Stomach smooth muscle (tissue), 2 donors: ENCODE measurements around the gene CLDN19.

Experiments
- H3K27ac ChIP-seq: one replicate; pipeline ENCODE4 v1.7.0; 2013; ENCODE audit warnings: mild to moderate bottlenecking, low read length, inconsistent platforms
- H3K27me3 ChIP-seq, 2 donors: one replicate each; pipeline ENCODE4 v1.7.0; 2013; ENCODE audit warnings: low read length in 2 of 2; ENCODE audit not compliant: insufficient read depth in 2 of 2, control insufficient read depth in 1 of 2
- H3K36me3 ChIP-seq, 2 donors: one replicate each; pipeline ENCODE4 v1.7.0; 2013; ENCODE audit warnings: low read length in 2 of 2; ENCODE audit not compliant: control insufficient read depth in 2 of 2, insufficient read depth in 2 of 2
- H3K4me1 ChIP-seq: one replicate; pipeline ENCODE4 v1.7.0; 2013; ENCODE audit warnings: low read length; ENCODE audit not compliant: control insufficient read depth, insufficient read depth
- H3K4me3 ChIP-seq, 2 donors: one replicate each; pipeline ENCODE4 v1.7.0; 2013; ENCODE audit warnings: low read length in 2 of 2
- H3K9ac ChIP-seq, 2 donors: one replicate each; pipeline ENCODE4 v1.7.0; 2013; ENCODE audit warnings: low read length in 2 of 2, mild to moderate bottlenecking in 1 of 2
- H3K9me3 ChIP-seq, 2 donors: one replicate each; pipeline ENCODE4 v1.7.0; 2013; ENCODE audit warnings: low read length in 2 of 2; ENCODE audit not compliant: control insufficient read depth in 2 of 2
- donor health status: healthy.
- donor health status: Pancreatic carcinoma.

The CLDN19 gene

DNA sequence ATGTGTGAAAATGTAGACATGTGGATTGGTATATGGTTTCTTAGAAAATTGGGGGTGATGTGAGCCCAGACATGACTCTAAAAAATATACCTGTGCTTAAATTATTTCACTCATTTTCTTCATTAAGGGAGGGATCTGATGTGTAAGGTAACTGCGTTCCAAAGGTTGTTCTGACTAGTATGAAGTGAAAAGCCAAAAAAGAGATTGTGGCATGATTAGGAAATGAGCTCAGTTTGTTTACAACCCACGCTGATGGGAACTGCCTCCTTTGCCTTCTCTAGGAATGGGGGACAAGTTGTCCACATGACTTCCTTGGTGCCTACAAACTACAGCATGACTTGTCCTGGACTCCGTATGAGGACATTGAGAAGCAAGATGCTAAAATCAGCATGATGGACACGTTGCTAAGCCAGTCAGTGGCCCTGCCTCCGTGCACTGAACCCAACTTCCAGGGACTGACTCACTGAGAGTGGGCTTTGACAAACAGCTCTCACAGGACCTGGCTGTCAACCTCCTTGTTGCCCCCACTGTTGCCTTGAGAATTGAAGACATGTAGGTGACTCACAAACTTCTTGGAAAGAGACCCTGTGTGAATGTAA lies 35.0 kb upstream of the CLDN19 start:
- Histone ChIP-seq H3K27ac (no peak overlapping the region), H3K36me3 (peaks cover 30 to 31% of the 10 kb centered on the region in 2 donors), H3K4me3 (no peak overlapping the region), H3K9me3 (no peaks in the 10 kb centered on the region), H3K27me3 (no peaks in the 10 kb centered on the region), H3K9ac (no peak overlapping the region), H3K4me1 (no peaks in the 10 kb centered on the region)

DNA sequence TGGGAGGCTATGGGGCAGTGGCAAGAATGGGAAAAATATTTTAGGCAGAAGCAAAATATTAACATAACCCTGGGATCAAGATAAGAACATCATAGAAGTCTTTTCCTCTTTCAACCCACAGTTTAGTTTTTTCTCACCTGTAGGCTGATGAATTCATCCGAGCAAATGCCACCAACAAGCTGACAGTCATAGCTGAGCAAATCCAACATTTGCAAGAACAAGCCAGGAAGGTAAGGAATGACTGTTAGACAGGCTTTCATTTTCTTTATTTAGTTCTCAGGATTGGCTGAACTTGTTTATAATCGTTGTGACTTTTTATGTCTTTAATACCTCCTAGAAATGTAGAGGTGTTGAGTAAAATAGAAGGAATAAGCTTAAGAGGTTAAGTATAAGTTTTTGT lies 33.4 kb upstream of the CLDN19 start:
- Histone ChIP-seq H3K9me3 (no peaks in the 10 kb centered on the region), H3K4me3 (no peak overlapping the region), H3K4me1 (no peaks in the 10 kb centered on the region), H3K27me3 (no peaks in the 10 kb centered on the region), H3K9ac (no peak overlapping the region), H3K27ac (no peak overlapping the region), H3K36me3 (peaks cover 28 to 30% of the 10 kb centered on the region in 2 donors)

DNA sequence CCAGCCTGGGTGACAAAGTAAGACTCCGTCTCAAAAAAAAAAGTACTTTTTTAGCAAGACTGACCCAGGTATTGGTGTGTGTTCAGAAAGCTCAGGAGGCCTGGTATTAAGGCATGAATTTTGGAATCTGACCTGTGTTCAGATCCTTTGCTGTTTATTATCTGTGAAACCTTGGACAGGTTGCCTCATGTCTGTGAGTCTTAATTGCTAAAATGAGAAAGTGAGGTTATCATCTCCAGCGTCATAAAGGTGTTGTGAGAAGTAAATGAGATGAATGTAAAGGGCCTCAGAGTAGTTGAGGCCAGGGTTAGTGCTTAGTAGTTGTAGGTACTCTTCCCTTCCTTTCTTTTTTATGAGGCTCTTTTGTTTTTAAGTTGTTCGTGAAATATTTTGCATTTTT lies 29.8 kb upstream of the CLDN19 start:
- Histone ChIP-seq H3K9ac (no peak overlapping the region), H3K9me3 (no peaks in the 10 kb centered on the region), H3K27me3 (no peaks in the 10 kb centered on the region), H3K4me1 (peaks cover 13% of the 10 kb centered on the region), H3K4me3 (no peak overlapping the region), H3K36me3 (peaks cover 2 to 9% of the 10 kb centered on the region in 2 donors), H3K27ac (no peak overlapping the region)

DNA sequence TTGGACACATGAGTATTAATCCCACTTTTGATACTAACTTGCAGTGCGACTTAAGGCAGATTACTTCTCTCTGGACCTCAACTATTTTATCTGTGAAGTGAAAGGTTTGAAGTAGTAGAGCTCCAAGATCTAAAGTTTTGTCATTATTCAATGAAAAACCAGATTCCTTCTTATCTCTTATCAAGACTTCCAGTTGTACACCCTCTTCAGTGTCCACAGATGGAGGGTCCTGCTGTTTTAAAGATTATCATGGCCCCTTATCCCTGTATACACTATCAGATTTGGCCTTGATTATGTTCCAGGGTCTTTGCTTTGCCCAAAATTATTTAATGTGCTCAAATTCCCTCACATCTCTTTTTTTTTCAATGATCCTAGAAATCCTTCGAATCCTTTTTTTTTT lies 28.1 kb upstream of the CLDN19 start:
- Histone ChIP-seq H3K9ac (peak overlapping the region; percentile 80 to 89), H3K36me3 (no peaks in the 10 kb centered on the region), H3K27me3 (no peaks in the 10 kb centered on the region), H3K4me3 (peak overlapping the region; percentile 81 to 96), H3K4me1 (peaks cover 18% of the 10 kb centered on the region), H3K27ac (no peak overlapping the region), H3K9me3 (no peaks in the 10 kb centered on the region)

DNA sequence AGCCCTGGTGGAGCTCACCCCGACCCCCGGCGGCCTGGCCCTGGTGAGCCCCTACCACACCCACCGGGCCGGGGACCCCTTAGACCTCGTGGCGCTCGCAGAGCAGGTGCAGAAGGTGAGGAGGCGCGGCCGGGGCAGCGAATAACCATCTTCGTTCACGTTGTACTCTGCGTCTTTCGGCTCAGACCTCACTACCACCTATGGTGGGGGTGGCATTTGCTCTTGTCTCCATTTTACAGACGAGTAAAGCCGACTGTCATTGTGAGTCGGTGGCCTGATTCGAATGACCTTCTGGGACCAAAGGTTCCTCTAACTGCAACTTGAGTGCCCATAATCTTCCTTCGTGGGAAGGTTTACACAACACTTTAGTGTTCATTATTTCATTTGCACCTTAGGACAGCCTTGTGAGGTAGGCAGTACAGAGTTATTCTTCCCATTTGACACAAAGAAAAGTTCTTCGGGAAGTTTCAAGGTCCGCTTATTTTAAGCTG lies 27.5 kb upstream of the CLDN19 start:
- Histone ChIP-seq H3K4me1 (peaks cover 18% of the 10 kb centered on the region), H3K27me3 (no peaks in the 10 kb centered on the region), H3K9ac (peak overlapping the region; percentile 80 to 89)

DNA sequence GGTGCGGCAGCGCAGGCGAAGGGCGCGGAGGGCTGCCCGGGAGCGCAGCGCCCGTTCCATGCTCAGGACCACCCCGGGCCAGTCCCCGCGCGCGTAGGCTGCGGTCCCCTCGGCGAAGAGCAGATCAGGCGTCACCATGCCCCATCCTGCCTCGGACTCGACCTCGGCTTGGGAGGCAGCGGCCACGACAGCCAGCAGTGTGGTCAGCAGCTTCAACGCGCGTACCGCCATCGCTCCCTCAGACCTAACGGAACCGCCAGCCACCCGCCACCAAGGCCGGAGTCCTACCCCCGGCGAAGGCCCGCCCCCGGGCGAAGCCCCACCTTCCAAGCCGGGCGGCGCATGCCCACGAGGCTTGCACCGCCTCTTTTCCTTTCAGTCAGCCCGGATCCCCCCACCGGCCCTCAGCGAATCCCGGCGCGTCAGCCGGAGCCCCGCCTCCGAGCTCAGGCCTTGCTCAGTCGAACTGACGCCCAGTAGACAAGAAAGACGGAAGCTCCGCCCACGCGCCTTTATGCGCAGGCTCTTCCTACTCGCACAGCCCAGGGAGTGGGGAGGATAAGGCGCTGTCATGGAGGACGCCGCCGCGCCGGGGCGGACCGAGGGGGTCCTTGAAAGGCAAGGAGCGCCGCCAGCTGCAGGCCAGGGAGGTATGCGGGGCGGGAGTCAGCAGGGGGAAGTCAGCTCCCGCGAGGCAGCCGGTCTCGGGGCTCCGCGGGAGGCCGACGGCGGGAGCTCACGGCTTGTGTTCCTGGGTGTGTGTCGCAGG lies 26.9 kb upstream of the CLDN19 start, which contains the start of the genes C1orf50 and P3H1:
Gene C1orf50, plus strand, starts transcription at position 509 of the 769 bp plus-strand sequence. Its CDS starts 63 bp downstream, at position 572.
Gene P3H1, minus strand, starts transcription at position 288 of the 769 bp plus-strand sequence. Its CDS starts 57 bp downstream, at position 231.
- Histone ChIP-seq H3K4me1 (peaks cover 18% of the 10 kb centered on the region), H3K4me3 (peak within 1 kb of the TSS; percentile 81 to 96), H3K27ac (peak within 1 kb of the TSS; percentile 82), H3K36me3 (no peaks in the 10 kb centered on the region), H3K27me3 (no peaks in the 10 kb centered on the region), H3K9ac (peak within 1 kb of the TSS; percentile 80 to 89), H3K9me3 (no peaks in the 10 kb centered on the region)

More for the DNA sequence above, 27.5 kb upstream of the CLDN19 start:
- Histone ChIP-seq H3K36me3 (no peaks in the 10 kb centered on the region), H3K27ac (peak overlapping the region; percentile 82), H3K4me3 (peak overlapping the region; percentile 81 to 96), H3K9me3 (no peaks in the 10 kb centered on the region)

DNA sequence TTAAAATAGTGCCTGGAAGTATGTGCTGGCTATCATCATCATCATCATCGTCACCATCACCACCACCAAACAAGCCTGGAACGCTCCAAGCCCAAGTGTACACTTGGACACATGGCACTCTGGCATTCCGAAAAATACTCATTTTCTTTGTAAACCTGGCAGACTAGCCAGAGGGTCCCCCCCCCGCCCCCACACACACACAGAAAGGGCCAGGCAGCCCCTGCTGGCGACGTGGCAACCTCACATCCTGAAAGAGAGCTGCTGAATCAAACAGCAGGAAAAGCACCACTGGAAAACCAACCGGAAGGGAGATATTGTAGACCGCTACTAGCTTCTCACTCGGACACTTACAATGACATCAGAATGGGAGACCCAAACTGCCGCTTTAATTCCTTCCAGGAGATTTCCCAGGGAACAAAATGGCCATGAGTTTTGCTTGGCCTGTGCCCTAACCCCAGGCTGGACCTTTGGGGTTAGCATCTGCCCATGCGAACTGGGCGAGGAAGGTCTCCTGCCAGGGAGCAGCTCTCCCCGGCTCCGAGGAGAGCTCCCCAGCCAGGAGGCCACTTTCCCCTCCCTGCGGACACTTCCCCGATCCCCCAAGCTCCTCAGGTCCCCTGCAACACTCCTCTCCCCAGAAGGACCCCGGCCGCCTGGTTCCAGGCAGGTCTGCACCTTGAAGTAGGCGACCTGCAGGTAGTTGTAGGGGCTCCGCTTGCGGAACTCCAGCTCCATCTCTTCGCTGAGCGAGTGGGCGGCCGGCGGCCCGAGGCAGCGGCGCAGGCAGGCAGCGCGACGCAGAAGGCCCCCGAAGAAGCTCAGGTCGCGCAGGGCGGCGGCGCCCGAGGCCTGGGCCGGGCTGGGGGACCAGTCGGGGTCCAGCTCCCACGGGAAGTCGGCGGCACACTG lies 26.1 kb upstream of the CLDN19 start:
- Histone ChIP-seq H3K27me3 (no peaks in the 10 kb centered on the region), H3K4me3 (peak overlapping the region; percentile 75 to 96), H3K27ac (peak overlapping the region; percentile 76), H3K9me3 (no peaks in the 10 kb centered on the region), H3K9ac (peak overlapping the region; percentile 80 to 84), H3K36me3 (peaks cover 0 to 3% of the 10 kb centered on the region in 2 donors), H3K4me1 (peaks cover 18% of the 10 kb centered on the region)

DNA sequence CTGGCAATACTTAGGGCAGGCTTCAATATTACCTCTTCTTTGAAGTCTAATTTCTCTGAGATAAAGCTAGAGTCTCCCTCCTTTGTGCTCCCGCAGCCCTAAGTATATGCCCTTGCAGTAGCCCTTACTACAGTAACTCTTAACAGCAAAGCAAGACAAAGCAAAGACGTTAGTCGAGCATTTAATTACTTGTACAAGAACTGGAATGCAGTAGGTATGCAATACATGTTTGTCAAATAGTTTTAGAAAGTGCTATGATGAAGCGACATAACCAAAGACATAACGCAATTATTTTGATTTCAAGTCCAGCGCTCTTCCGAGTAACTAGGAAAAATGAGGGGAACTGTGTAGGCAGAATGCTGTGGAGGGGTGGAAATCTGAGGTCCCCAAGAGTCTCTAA lies 25.2 kb upstream of the CLDN19 start:
- Histone ChIP-seq H3K9ac (peak overlapping the region; percentile 80 to 84), H3K4me1 (peaks cover 18% of the 10 kb centered on the region), H3K27ac (peak overlapping the region; percentile 76)

DNA sequence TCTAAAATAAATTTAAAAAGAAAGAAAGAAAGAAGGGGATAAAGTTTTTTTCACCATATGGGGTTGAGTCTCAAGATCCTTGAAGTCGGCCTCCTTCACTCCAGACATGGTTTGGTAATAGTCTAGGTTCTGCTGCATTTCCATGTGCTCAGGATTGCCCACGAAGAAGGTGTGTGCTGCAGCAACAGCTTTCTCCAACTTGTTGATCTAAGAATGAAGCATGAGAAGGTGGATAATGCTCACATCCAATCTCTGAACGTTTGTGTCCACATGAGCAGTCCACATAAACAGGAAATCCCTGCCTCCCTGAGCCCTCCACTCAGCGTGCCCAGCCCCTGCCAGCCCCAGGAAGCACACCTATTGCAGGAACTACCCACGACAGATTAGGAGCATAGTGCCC lies 22.2 kb upstream of the CLDN19 start:
- H3K9ac ChIP-seq, result no peak overlapping the region
- H3K9me3 ChIP-seq, result no peaks in the 10 kb centered on the region
- no peak overlapping the region for H3K4me3 ChIP-seq

More for the DNA sequence above, 25.2 kb upstream of the CLDN19 start:
- peaks cover under 1 to 3% of the 10 kb centered on the region in 2 donors for H3K36me3 ChIP-seq
- H3K27me3 ChIP-seq, result no peaks in the 10 kb centered on the region
- H3K9me3 ChIP-seq, result no peaks in the 10 kb centered on the region
- H3K4me3 ChIP-seq, result peak overlapping the region; percentile 75 to 96

DNA sequence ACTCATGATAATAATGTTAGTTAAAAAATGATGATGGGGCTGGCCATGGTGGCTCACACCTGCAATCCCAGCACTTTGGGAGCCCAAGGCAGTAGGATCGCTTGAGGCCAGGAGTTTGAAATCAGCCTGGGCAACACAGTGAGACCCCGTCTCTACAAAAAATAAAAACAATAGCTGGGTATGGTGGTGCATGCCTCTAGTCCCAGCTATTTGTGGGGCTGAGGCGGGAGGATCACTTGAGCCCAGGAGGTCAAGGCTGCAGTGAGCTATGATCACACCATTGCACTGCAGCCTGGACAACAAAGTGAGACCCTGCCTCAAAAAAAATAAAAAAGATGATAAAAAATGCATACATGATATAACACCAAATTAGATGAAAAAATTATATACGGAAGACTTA lies 21.5 kb upstream of the CLDN19 start:
- H3K36me3 ChIP-seq, result peaks cover 20 to 25% of the 10 kb centered on the region in 2 donors

More for the DNA sequence above, 22.2 kb upstream of the CLDN19 start:
- H3K36me3 ChIP-seq, result peaks cover 19 to 23% of the 10 kb centered on the region in 2 donors
- H3K27me3 ChIP-seq, result no peaks in the 10 kb centered on the region
- no peak overlapping the region for H3K27ac ChIP-seq
- peaks cover 18% of the 10 kb centered on the region for H3K4me1 ChIP-seq

More for the DNA sequence above, 21.5 kb upstream of the CLDN19 start:
- H3K4me1 ChIP-seq, result peaks cover 18% of the 10 kb centered on the region
- H3K4me3 ChIP-seq, result no peak overlapping the region
- H3K27ac ChIP-seq, result no peak overlapping the region
- H3K27me3 ChIP-seq, result no peaks in the 10 kb centered on the region
- no peak overlapping the region for H3K9ac ChIP-seq
- H3K9me3 ChIP-seq, result no peaks in the 10 kb centered on the region
